ENCODE results near the gene MTUS2.

MTUS2 gene

GRCh38 chr13:29515372-29515771, 695.2 kb downstream of the MTUS2 start:
- no peak for DNase-seq (ENCODE audit: low read depth in 2 of 3, low spot score in 2 of 3)

GRCh38 chr13:29516012-29516411, 695.9 kb downstream of the MTUS2 start:
- no peak for DNase-seq (ENCODE audit: low read depth in 2 of 3, low spot score in 2 of 3)

GRCh38 chr13:29516880-29517279, 696.7 kb downstream of the MTUS2 start:
- no peak for DNase-seq (ENCODE audit: low read depth in 2 of 3, low spot score in 2 of 3)

- DNase-seq (ENCODE audit: low read depth in 2 of 3, low spot score in 2 of 3): no peak
Measured at GRCh38 chr13:29519921-29520320, 699.8 kb downstream of the MTUS2 start.

GRCh38 chr13:29520671-29521070, 700.5 kb downstream of the MTUS2 start:
- DNase-seq (ENCODE audit: low read depth in 2 of 3, low spot score in 2 of 3): no peak

- no peak for DNase-seq (ENCODE audit: low read depth in 2 of 3, low spot score in 2 of 3)
Measured at GRCh38 chr13:29521336-29521735, 701.2 kb downstream of the MTUS2 start.

GRCh38 chr13:29522044-29522685, 702.0 kb downstream of the MTUS2 start:
- no peak for DNase-seq (ENCODE audit: low read depth in 2 of 3, low spot score in 2 of 3)

- DNase-seq (ENCODE audit: low read depth in 2 of 3, low spot score in 2 of 3): no peak
Measured at GRCh38 chr13:29523199-29523961, 703.2 kb downstream of the MTUS2 start.

- DNase-seq (ENCODE audit: low read depth in 2 of 3, low spot score in 2 of 3): no peak
Measured at GRCh38 chr13:29524176-29524575, 704.0 kb downstream of the MTUS2 start.

GRCh38 chr13:29524641-29525040, 704.5 kb downstream of the MTUS2 start:
- DNase-seq (ENCODE audit: low read depth in 2 of 3, low spot score in 2 of 3): no peak

GRCh38 chr13:29525757-29526156, 705.6 kb downstream of the MTUS2 start:
- no peak for DNase-seq (ENCODE audit: low read depth in 2 of 3, low spot score in 2 of 3)

- no peak for DNase-seq (ENCODE audit: low read depth in 2 of 3, low spot score in 2 of 3)
Measured at GRCh38 chr13:29526741-29527140, 706.6 kb downstream of the MTUS2 start.

- no peak for DNase-seq (ENCODE audit: low read depth in 2 of 3, low spot score in 2 of 3)
Measured at GRCh38 chr13:29527511-29527910, 707.4 kb downstream of the MTUS2 start.

GRCh38 chr13:29527916-29528315, 707.8 kb downstream of the MTUS2 start:
- DNase-seq (ENCODE audit: low read depth in 2 of 3, low spot score in 2 of 3): no peak

- DNase-seq (ENCODE audit: low read depth in 2 of 3, low spot score in 2 of 3): no peak
Measured at GRCh38 chr13:29529754-29530153, 709.6 kb downstream of the MTUS2 start.

GRCh38 chr13:29530901-29531300, 710.8 kb downstream of the MTUS2 start:
- no peak for DNase-seq (ENCODE audit: low read depth in 2 of 3, low spot score in 2 of 3)

- DNase-seq (ENCODE audit: low read depth in 2 of 3, low spot score in 2 of 3): no peak
Measured at GRCh38 chr13:29532116-29532515, 712.0 kb downstream of the MTUS2 start.

GRCh38 chr13:29532821-29533220, 712.7 kb downstream of the MTUS2 start:
- no peak for DNase-seq (ENCODE audit: low read depth in 2 of 3, low spot score in 2 of 3)

- no peak for DNase-seq (ENCODE audit: low read depth in 2 of 3, low spot score in 2 of 3)
Measured at GRCh38 chr13:29534083-29534482, 713.9 kb downstream of the MTUS2 start.

GRCh38 chr13:29535663-29536655, 715.8 kb downstream of the MTUS2 start:
- DNase-seq (ENCODE audit: low read depth in 2 of 3, low spot score in 2 of 3): no peak

- no peak for DNase-seq (ENCODE audit: low read depth in 2 of 3, low spot score in 2 of 3)
Measured at GRCh38 chr13:29536853-29537252, 716.7 kb downstream of the MTUS2 start.

Measured in activated CD8-positive, alpha-beta memory T cell treated with anti-CD3 and anti-CD28 coated beads for 48 hours (primary cell).